RWPE1 (cell line): Measurements from ENCODE around the gene PAK5.
A peak's percentile ranks its signal among the peaks of the same experiment; 100 is the strongest.

Source experiments
- CTCF ChIA-PET: fragments of 350-600 bp; sonication (Branson Sonifier 250); formaldehyde crosslinking; extraction: SDS; loops from one replicate; lab custom pipeline; 2021; lab: Yijun Ruan, JAX
- POLR2A ChIA-PET: fragments of 400-600 bp; formaldehyde crosslinking; extraction: SDS; loops from one replicate; lab custom pipeline; 2020; ENCODE audit warnings: antibody characterized with exemption; ENCODE audit not compliant: low non-redundant PET; lab: Yijun Ruan, JAX
- DNase-seq: peaks from one replicate; pipeline ENCODE4 v3.0.0; 2012; ENCODE audit warnings: low spot score
- H3K27ac ChIP-seq: fragments of 450-650 bp; 2 replicates; pipeline ENCODE4 v1.5.1; 2017
- CTCF ChIP-seq: fragments of 450-650 bp; conservative IDR thresholded peaks from 2 replicates; pipeline ENCODE4 v1.5.1; 2017; ENCODE audit warnings: low read depth, mild to moderate bottlenecking

Gene PAK5

GRCh38 chr20:9616833-9617461, 221.9 kb downstream of the PAK5 start:
- ChIA-PET POLR2A (interaction anchor here (0.6 kb wide), 1 partner anchor 898 kb away, joined by 4 read pairs; no protein-coding TSS in a partner anchor), CTCF (interaction anchor here (0.6 to 2.3 kb wide), 25 partner anchors 8 to 1928 kb away, joined by 3 to 12 read pairs (median 5); no protein-coding TSS in a partner anchor)
- peak; percentile 46 for DNase-seq
- no peak overlapping the region for H3K27ac ChIP-seq
- peak; percentile 95 for TF ChIP-seq CTCF

- H3K27ac ChIP-seq, result no peak overlapping the region
- ChIA-PET CTCF (interaction anchor here (0.6 to 2.3 kb wide), 20 partner anchors 9 to 1431 kb away, joined by 3 to 12 read pairs (median 3); no protein-coding TSS in a partner anchor), POLR2A (no interaction called here)
- DNase-seq, result no peak
- TF ChIP-seq CTCF, result no peak
These were observed 222.4 kb downstream of the PAK5 start for GRCh38 chr20:9616455-9616805.

GRCh38 chr20:9615766-9616454, 223.0 kb downstream of the PAK5 start:
- CTCF ChIA-PET, result interaction anchor here (0.6 kb wide), 1 partner anchor 1169 kb away, joined by 3 read pairs; no protein-coding TSS in a partner anchor
- TF ChIP-seq CTCF, result no peak
- POLR2A ChIA-PET, result no interaction called here
- no peak overlapping the region for H3K27ac ChIP-seq
- DNase-seq, result no peak

DNA sequence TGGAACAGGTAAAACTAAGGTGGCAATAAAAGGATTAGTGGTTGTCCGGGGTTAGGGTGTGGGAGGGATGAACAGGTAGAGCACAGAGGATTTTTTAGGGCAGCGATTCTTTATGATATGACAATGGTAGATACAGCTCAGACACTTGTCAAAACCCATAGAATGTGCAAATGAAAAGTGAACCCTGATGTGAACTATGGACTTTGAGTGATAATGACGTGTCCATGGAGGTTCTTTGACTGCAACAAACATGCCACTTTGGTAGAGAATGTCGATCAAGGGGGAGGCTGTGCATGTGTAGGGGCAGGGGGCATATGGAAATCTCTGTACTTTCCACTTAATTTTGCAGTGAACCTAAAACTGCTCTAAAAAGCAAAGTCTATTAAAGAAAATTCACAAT, 223.8 kb downstream of the PAK5 start:
- ChIA-PET CTCF (no interaction called here), POLR2A (no interaction called here)
- no peak for TF ChIP-seq CTCF
- no peak for DNase-seq
- no peak overlapping the region for H3K27ac ChIP-seq

GRCh38 chr20:9613871-9614270, 225.0 kb downstream of the PAK5 start:
- ChIA-PET POLR2A (no interaction called here), CTCF (interaction anchor here (1.3 kb wide), 1 partner anchor 206 kb away, joined by 6 read pairs; no protein-coding TSS in a partner anchor)
- no peak for DNase-seq
- no peak for TF ChIP-seq CTCF
- no peak overlapping the region for H3K27ac ChIP-seq

GRCh38 chr20:9611921-9612320, 227.0 kb downstream of the PAK5 start:
- CTCF ChIA-PET, result interaction anchor here (4.3 kb wide), 1 partner anchor 204 kb away, joined by 35 read pairs; no protein-coding TSS in a partner anchor
- no peak for TF ChIP-seq CTCF
- H3K27ac ChIP-seq, result no peak overlapping the region
- no peak for DNase-seq
- POLR2A ChIA-PET, result no interaction called here
